GM18499 (cell line): ENCODE measurements around the gene GALNT10.
A peak's percentile ranks its signal among the peaks of the same experiment; 100 is the strongest.

Experiments
- ATAC-seq: cut with Tn5 transposase; IDR thresholded peaks from one replicate; pipeline ENCODE4 v1.9.1; 2021; ENCODE audit warnings: moderate number of reproducible peaks; ENCODE audit not compliant: insufficient read depth, unreplicated experiment

The GALNT10 gene

DNA sequence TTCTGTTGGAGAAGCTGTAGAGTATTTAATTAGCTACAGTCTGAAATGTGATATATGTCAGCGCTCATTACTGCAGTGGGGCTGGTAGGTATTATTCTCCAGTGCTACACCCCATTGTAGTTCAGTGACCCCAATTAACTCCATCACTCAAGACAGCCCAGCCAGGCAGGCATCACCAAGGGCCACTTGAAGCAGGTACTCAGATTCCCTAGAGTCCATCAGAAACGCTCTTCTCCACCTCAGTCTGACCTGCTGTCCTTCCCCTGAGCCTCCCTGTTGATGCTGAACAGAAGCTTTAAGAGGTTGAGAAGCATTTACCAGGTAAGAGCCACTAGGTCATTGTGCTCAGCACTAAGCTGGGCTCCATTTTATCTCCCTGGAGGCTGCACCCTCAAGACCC, 71.8 kb downstream of the GALNT10 start:
- no peak for ATAC-seq

DNA sequence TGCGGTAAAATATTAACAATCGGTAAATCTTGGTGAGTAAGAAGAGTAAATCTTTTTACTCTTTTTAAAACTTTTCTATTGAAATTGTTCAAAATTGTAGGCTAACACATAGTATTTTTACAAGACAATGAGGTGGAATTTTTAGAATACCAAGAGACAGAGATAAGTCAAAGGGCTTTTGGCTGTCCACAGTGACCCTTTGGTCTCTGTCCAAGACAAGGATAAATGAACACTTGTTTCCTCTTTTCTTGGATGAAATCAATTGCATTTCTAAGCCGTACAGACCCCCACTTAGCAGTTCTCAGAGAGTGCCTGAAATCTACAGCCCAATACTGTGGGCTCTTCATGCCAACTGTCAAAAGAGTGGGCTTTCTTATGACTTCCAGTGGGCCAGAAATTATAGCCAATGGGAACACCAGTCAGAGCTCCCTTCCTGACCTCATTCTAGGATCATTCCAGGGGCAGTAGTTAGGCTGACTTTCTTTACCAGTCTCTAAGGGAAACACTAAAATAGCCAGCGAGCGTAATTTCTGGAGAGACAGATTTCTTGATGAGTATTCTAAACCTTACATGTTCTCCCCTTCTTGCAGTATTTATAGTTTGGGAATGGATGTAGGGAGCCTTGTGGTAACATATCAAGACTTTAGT, 74.1 kb downstream of the GALNT10 start:
- ATAC-seq, result no peak

- no peak for ATAC-seq
These were observed 74.8 kb downstream of the GALNT10 start for GRCh38 chr5:154265197-154265773.

- ATAC-seq, result no peak
These were observed 77.0 kb downstream of the GALNT10 start for GRCh38 chr5:154267516-154267915.

DNA sequence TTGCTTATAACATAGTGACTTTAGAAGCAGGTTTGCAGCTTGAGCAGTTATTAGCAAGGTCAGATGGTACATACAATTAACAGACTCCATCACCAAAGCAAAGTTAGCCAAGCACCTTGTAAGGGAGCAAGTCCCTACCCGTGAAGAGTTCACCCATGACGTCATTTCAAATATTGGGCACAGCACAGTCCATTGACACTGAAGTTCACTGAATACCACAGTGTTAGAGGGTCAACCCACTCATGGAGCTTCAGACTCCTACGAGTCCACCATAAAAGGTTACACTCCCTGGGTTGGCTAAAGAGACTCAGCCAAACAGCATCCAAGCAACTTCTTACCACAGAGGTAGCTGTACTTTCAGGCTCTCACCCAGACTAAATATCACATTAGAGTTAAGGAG, 77.5 kb downstream of the GALNT10 start:
- no peak for ATAC-seq

GRCh38 chr5:154269414-154269813, 78.9 kb downstream of the GALNT10 start:
- ATAC-seq, result no peak

- no peak for ATAC-seq
These were observed 80.9 kb downstream of the GALNT10 start for GRCh38 chr5:154271466-154271865.

DNA sequence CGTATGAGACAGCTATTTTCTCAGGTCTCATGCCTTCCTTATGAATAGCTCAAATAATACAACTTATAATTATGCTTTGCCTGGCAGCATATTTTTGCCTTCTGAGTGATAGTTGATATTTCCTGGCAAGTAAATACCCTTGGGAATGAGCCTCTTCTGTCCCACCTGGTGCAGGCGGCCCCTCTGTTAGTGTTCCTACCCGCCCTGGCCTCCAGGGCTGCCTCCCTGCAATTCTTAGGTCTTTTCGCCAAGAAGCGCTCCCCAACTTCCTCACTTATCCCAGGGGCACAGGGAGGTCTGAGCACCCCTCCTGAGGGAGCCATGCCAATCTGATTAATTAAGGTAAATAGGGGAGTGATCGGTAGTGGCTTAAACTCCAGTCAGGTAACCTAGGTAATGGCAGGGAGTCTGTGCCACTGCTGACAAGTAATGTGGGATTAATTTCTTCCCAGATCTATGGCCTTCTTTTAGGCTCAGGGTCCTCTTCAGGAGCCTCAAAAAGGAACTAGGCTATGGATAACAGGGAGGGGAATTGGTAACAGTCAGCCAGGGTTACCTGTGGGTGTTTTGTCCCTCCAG, 81.5 kb downstream of the GALNT10 start:
- ATAC-seq, result no peak

- no peak for ATAC-seq
These were observed 82.6 kb downstream of the GALNT10 start for GRCh38 chr5:154273028-154273617.

DNA sequence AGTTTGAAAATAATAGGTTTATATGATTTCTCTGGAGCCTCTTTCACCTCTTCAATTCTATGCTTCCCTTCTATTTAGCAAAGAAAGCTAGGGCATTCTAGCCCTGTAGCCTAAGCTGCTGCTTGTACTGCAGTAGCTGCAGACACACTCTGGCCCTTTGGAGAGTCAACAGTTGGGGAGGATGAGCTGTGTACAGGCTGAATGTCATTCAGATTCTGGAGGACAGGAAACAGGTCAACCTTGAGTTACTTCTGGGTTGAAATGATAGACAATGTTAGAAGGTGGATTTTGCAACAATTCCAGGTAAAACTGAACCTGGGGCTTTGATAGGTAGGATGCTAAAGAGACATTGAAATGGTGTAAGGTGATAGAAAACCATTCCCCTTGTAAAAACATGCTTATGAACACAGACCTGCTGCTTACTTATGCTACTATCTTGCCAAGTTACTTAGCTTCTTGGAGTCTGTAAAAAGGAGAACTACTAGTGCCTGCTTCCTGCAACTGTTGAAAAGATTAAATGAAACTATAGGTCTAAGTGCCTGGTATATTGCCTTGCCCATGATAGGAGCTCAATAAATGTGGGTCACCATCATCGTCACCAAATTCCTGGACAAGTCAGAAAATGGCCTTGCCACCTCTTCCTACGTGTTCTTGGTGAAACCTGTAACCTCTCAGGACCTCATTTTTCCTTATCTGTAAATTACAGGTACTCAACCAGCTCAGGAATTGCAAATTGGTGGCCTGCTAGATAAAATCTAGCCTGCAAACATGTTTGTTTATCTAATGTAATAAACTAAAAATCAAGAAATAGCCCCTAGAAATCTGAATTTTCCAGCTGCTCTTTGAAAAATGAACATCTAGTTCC, 83.7 kb downstream of the GALNT10 start:
- no peak for ATAC-seq

- no peak for ATAC-seq
These were observed 84.3 kb downstream of the GALNT10 start for GRCh38 chr5:154274828-154275185.

- ATAC-seq, result no peak
These were observed 85.0 kb downstream of the GALNT10 start for GRCh38 chr5:154275566-154275965.

DNA sequence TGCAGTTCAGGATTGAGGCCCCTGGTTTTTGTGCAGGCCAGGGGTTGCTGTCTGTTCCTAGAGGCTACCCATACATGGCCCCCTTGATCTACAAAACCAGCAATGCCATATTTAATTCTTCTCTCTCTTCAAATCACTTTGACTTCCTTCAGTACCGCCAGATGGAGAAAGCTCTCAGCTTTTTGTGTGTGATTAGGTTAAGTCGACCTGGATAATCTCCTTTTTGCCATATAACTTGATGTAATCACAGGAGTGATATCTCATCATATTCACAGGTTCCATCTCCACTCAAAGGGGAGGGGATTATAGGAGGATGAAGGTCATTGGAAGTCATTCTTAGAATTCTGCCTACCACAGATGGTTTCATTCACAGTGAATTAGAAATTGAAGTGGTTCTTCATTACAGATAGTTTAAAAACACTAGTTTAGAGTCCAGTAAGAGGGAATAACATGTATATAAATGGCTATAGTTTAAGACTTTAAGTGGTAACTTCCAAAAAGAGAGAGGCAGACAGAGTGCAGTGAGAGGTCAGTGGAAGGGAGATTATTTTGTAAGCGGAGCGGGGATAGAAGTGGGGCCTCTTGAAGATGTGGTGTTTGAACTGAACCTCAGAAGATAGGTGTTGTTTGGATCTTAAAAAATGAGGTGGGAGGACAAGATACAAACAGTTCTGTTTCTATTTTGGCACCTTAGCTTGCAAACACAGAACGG, 85.9 kb downstream of the GALNT10 start:
- ATAC-seq, result no peak

DNA sequence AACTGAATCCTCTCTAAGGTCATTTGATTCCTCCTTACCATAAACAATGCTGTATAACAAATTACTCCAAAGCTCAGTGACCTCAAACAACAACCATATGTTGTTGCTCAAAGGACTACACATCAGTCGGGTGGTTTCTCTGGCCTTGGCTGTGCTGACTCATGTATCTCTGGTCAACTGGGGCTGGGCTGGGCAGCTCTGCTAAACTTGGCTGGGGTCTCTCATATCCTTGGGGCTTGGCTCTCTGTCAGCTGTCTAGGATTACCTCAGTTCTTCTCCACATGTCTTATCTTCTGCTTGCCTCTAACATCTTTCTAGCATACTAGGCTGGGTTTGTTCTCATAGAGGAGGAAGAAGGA, 86.4 kb downstream of the GALNT10 start:
- no peak for ATAC-seq

DNA sequence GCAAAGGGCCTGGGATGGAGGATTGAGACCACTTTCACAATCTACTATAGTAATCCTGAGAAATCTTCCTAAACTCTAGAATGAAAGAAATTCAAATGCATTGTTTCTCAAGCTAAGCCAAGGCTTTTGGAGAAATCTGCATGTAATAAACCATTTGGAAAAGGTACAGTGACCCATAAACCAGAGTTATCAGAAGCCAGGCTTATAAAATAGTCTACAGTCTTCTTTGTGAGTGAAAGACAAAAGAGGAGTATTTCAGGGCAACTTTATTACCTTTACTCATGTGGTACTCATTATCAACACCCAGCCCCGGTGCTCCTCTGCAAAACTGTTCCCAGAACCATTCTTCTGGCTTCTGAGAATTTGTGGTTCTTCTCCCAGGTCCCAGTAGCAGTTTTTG, 87.0 kb downstream of the GALNT10 start:
- ATAC-seq, result no peak

DNA sequence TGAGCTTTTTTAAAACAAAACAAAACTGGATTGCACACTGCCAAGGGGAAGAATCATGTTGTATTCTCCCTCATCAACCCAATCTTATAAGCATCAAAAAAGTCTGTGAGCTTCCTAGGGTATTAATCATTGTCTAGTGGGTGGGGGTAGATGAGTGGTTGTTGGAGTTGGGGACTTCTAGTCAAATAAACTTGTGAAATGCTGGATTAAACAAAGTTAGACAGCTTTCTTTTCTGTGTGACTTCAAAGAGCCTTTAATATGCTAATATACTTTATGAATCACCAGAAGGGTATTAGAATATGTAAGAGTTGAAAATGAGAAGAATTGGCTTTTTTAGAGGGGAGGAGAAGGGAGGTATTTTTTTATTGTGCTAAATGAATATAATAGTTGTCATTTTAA, 87.7 kb downstream of the GALNT10 start:
- ATAC-seq, result no peak

GRCh38 chr5:154278908-154279307, 88.4 kb downstream of the GALNT10 start:
- ATAC-seq, result peak; percentile 49

GRCh38 chr5:154284433-154284832, 93.9 kb downstream of the GALNT10 start:
- ATAC-seq, result peak; percentile 87

GRCh38 chr5:154285661-154286408, 95.3 kb downstream of the GALNT10 start:
- ATAC-seq, result no peak

GRCh38 chr5:154286557-154286956, 96.0 kb downstream of the GALNT10 start:
- no peak for ATAC-seq
